Activated CD8-positive, alpha-beta T cell treated with anti-CD3 and anti-CD28 coated beads for 36 hours (primary cell): ENCODE data around the gene SLC5A1. TPM values are rescaled to one million over a fixed set of nuclear protein-coding genes. Genes with fewer than 3 reads are reported as not detected.
"Not testable (repeated sequence)": the region's sequence is repeated elsewhere in the genome, so short reads cannot be mapped to it uniquely, and the experiment has no call there.

Source experiments
- ATAC-seq: fragments of 200-7000 bp; cut with Tn5 transposase; one replicate; pipeline ENCODE4 v1.10.0; 2021; ENCODE audit warnings: mild to moderate bottlenecking, moderate library complexity
- CTCF ChIA-PET: fragments of 350-600 bp; sonication (Branson Sonifier 250); formaldehyde crosslinking; loops from one replicate; lab custom pipeline; 2021; ENCODE audit warnings: antibody characterized with exemption; lab: Charles Lee
- POLR2A ChIA-PET: fragments of 350-600 bp; sonication (Branson Sonifier 250); formaldehyde crosslinking; loops from one replicate; lab custom pipeline; 2021; ENCODE audit warnings: antibody characterized with exemption; lab: Charles Lee
- DNase-seq: peaks from one replicate; pipeline ENCODE4 v3.0.0-alpha.2; 2020
- H3K27ac Mint-ChIP-seq: one replicate; pipeline ENCODE4 v1.8.0; 2021; ENCODE audit warnings: mild to moderate bottlenecking, mixed read lengths
- H3K27me3 Mint-ChIP-seq: one replicate; pipeline ENCODE4 v1.8.0; 2021; ENCODE audit warnings: mixed read lengths
- H3K36me3 Mint-ChIP-seq: one replicate; pipeline ENCODE4 v1.8.0; 2021; ENCODE audit warnings: low read depth, mixed read lengths
- H3K4me1 Mint-ChIP-seq: one replicate; pipeline ENCODE4 v1.8.0; 2021; ENCODE audit warnings: low read depth, mixed read lengths
- H3K4me3 Mint-ChIP-seq: one replicate; pipeline ENCODE4 v1.8.0; 2021; ENCODE audit warnings: mild to moderate bottlenecking, moderate library complexity, mixed read lengths
- H3K9me3 Mint-ChIP-seq: one replicate; pipeline ENCODE4 v1.8.0; 2021; ENCODE audit warnings: mixed read lengths
- intact Hi-C: fragments of 100-400 bp; cut with micrococcal nuclease; formaldehyde crosslinking; loops from one replicate; pipeline ENCODE4 v1.10.0; 2022
- total RNA-seq, 2 experiments: library from RNA; stranded (reverse); gene quantifications; one replicate each; pipeline ENCODE4 v1.2.3, GENCODE V29; 2021
- TF ChIP-seq, protein P1 (sequence below): fragments of 200-600 bp; IDR thresholded peaks from one replicate; pipeline ENCODE4 v1.8.0; 2022; ENCODE audit warnings: antibody characterized with exemption, mild to moderate bottlenecking

The SLC5A1 gene
- total RNA-seq, 2 experiments from 2014 or later: not detected

DNA sequence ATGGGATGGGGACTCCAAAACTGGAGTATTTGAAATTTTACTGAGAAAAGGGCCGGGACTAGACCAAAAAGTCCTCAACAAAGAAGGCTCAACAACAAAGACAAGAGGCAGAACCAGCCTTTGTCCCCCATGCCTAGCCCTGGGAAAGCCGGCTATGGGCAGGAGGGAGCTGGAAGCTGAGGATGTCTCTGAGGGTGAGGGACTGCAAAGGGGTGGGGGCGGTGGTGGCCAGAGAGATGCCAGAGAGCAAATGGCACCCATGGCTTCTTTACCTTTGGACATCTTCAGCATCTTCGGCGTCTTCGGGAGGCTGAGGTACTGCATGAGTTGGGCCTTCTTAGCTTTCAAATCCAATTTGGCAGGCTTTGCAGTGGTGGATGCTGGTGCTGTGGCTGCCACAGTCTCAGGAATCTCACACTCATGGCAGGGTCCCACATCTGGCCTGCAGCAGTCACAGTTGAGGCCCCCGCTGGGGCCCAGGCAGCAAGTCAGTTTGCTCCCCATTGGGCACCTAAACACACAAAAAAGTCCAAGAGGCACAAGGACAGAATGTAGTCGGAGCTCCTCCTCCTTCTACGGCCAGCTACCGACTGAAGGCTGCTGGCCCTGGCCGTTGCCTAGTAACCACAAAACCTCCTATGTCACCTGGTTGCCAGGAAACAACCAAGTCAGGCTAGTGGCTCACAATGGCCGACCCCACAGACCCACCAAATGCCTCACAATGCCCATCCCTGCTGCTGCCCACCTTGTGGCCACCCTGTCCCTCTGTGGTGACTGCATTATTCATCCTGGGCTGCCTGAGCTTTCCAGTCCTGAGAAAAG is 115.9 kb downstream of the SLC5A1 start, which contains the start of gene C22orf42:
Gene C22orf42 (minus strand): TSS at position 592 of the 822 bp plus-strand sequence. CDS start 88 bp downstream, at position 504.
- TF ChIP-seq, protein P1, sequence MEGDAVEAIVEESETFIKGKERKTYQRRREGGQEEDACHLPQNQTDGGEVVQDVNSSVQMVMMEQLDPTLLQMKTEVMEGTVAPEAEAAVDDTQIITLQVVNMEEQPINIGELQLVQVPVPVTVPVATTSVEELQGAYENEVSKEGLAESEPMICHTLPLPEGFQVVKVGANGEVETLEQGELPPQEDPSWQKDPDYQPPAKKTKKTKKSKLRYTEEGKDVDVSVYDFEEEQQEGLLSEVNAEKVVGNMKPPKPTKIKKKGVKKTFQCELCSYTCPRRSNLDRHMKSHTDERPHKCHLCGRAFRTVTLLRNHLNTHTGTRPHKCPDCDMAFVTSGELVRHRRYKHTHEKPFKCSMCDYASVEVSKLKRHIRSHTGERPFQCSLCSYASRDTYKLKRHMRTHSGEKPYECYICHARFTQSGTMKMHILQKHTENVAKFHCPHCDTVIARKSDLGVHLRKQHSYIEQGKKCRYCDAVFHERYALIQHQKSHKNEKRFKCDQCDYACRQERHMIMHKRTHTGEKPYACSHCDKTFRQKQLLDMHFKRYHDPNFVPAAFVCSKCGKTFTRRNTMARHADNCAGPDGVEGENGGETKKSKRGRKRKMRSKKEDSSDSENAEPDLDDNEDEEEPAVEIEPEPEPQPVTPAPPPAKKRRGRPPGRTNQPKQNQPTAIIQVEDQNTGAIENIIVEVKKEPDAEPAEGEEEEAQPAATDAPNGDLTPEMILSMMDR: no peak
- POLR2A ChIA-PET: no interaction called here
- Mint-ChIP-seq H3K36me3 (no peaks in the 10 kb centered on the region), H3K27me3 (peaks cover 11% of the 10 kb centered on the region), H3K9me3 (no peaks in the 10 kb centered on the region), H3K27ac (no peak within 1 kb of the TSS), H3K4me3 (no peak within 1 kb of the TSS), H3K4me1 (no peaks in the 10 kb centered on the region)
- ATAC-seq: no peak
- CTCF ChIA-PET: interaction anchor here (1.7 kb wide), 1 partner anchor 107 kb away, joined by 4 read pairs; no protein-coding TSS in a partner anchor
- DNase-seq: no peak
- intact Hi-C loops: no loop called here

DNA sequence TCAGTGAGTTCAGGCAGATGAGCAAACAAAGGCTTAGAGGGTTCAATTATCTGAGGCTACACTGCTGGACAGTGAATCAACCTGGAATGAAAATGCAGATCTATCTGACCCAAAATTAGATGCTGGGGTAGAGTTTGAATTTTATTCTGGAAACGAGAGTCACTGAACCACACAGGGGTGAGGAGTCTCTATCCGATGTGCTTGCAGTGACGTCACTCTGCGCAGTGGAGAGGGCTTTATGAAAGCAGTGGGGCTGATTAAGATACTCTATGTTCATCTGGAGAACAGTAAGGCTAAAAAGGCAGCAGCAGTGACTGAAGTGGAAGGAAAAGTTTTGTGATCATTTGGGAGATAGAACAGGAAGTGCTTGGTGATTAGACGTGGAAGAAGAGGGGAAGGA is 117.3 kb downstream of the SLC5A1 start:
- POLR2A ChIA-PET, H3K4me3 Mint-ChIP-seq, DNase-seq, intact Hi-C loops, CTCF ChIA-PET, H3K27me3 Mint-ChIP-seq, H3K4me1 Mint-ChIP-seq, H3K9me3 Mint-ChIP-seq, H3K36me3 Mint-ChIP-seq, ATAC-seq, H3K27ac Mint-ChIP-seq: not testable (repeated sequence)

Other genes with a start within 250 kb of the SLC5A1 start
- 100 to 1,000 TPM; 123 to 126 TPM for gene YWHAH, start 98.7 kb upstream of the SLC5A1 start, total RNA-seq
- not detected for gene C22orf42, start 116.0 kb downstream of the SLC5A1 start, total RNA-seq
- not detected for gene RFPL2, start 161.8 kb downstream of the SLC5A1 start, total RNA-seq
- gene SLC5A4, start 212.1 kb downstream of the SLC5A1 start, total RNA-seq: not detected